Gastroesophageal sphincter (tissue), 3 donors: ENCODE measurements around the gene SPPL3.

Experiments
- EP300 ChIP-seq: sonication (generic); formaldehyde crosslinking; IDR thresholded peaks from one replicate; pipeline ENCODE4 v1.6.1; 2017; ENCODE audit warnings: antibody characterized with exemption, mild to moderate bottlenecking
- POLR2A ChIP-seq, 2 donors: fragments of 450-650 bp; IDR thresholded peaks; one replicate each; pipeline ENCODE4 v1.6.1; 2017; ENCODE audit warnings: antibody characterized with exemption in 2 of 2, mild to moderate bottlenecking in 2 of 2, moderate library complexity in 1 of 2
- POLR2AphosphoS5 ChIP-seq: sonication (generic); formaldehyde crosslinking; IDR thresholded peaks from one replicate; pipeline ENCODE4 v1.6.1; 2017; ENCODE audit warnings: antibody characterized with exemption
- TF ChIP-seq, protein P1 (sequence below), 4 experiments: fragments of 200-600 bp in 2 of 4; fragments of 450-650 bp in 2 of 4; sonication (generic) in 1 of 4; IDR thresholded peaks; one replicate each; pipeline ENCODE4 v1.5.1; 2017 to 2019; ENCODE audit warnings: antibody characterized with exemption in 4 of 4, mild to moderate bottlenecking in 2 of 4, moderate library complexity in 2 of 4

DNA sequence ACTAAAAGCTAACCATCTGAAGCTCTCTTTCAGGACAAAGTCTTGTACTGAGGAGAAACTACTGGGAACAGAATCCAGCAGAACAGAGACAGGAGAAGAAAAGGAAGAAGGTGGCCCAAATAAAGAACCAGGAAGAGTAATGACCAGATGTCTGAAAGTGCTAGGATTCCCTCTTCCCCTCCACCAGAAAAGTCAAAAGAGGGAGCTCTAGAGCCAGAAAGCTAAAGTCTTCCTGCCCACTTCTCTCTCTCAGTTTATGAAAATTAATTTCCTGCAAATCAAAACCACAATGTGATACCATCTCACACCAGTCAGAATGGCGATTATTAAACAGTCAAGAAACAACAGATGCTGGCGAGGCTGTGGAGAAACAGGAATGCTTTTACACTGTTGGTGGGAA, 47.2 kb downstream of the SPPL3 start:
- TF ChIP-seq, protein P1, sequence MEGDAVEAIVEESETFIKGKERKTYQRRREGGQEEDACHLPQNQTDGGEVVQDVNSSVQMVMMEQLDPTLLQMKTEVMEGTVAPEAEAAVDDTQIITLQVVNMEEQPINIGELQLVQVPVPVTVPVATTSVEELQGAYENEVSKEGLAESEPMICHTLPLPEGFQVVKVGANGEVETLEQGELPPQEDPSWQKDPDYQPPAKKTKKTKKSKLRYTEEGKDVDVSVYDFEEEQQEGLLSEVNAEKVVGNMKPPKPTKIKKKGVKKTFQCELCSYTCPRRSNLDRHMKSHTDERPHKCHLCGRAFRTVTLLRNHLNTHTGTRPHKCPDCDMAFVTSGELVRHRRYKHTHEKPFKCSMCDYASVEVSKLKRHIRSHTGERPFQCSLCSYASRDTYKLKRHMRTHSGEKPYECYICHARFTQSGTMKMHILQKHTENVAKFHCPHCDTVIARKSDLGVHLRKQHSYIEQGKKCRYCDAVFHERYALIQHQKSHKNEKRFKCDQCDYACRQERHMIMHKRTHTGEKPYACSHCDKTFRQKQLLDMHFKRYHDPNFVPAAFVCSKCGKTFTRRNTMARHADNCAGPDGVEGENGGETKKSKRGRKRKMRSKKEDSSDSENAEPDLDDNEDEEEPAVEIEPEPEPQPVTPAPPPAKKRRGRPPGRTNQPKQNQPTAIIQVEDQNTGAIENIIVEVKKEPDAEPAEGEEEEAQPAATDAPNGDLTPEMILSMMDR (IDR thresholded peaks at IDR 0.05), result no peak
- TF ChIP-seq POLR2A (IDR thresholded peaks at IDR 0.05) (no peak), POLR2AphosphoS5 (no peak), EP300 (no peak)
